ENCODE results near the gene DNAI4. TPM values are rescaled to one million over a fixed set of nuclear protein-coding genes. Genes with fewer than 3 reads are reported as not detected.
A peak's percentile ranks its signal among the peaks of the same experiment; 100 is the strongest.

Gene DNAI4
- total and polyA plus RNA-seq, 9 of the 15 experiments (the other 6 are each of a cell fraction or from before 2014, with no cell fraction given): 0.57 to 4.8 (median 2.6) TPM; not detected in 1

DNA sequence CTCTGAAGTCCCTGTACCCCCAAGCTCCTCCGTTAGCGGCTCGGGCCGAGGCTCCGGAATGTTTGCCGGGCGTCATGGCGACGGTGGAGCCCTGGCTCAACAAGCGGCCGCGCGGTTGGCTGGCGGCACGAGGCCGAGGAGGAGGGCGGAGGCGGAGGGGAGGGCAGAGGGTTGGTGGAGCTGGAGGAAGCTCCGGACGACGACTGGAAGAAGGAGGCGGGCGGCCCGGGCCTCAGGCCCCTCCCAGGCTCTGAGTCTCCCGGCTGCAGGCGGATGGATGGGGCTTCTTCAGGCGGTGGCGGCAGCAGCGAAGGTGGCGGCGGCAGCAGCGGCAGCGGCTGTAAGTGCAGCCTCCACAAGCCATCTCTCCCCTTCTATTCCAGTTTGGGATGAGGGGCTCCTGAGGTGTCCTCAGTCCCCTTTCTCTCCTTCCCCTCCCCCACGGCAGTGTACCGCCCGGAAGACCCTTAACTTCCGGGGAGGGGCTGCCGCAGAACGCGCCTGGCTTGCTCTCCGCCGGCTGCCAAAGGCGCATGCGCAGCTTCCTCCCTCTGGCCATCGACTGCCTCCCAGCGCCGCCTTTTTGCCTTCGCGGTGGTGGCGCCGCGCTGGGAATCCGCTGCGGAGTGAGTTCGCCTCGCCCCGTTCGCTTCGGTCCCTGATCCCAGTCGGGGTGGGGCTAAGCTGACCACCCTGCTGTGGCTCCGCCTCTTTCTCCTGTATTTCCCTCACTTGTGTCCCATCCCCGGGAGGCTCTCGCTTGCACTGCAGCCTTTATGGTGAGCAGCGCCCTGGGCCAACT is at the start of gene DNAI4, which contains the start of gene MIER1 (continued):
- TF ChIP-seq, protein P1, sequence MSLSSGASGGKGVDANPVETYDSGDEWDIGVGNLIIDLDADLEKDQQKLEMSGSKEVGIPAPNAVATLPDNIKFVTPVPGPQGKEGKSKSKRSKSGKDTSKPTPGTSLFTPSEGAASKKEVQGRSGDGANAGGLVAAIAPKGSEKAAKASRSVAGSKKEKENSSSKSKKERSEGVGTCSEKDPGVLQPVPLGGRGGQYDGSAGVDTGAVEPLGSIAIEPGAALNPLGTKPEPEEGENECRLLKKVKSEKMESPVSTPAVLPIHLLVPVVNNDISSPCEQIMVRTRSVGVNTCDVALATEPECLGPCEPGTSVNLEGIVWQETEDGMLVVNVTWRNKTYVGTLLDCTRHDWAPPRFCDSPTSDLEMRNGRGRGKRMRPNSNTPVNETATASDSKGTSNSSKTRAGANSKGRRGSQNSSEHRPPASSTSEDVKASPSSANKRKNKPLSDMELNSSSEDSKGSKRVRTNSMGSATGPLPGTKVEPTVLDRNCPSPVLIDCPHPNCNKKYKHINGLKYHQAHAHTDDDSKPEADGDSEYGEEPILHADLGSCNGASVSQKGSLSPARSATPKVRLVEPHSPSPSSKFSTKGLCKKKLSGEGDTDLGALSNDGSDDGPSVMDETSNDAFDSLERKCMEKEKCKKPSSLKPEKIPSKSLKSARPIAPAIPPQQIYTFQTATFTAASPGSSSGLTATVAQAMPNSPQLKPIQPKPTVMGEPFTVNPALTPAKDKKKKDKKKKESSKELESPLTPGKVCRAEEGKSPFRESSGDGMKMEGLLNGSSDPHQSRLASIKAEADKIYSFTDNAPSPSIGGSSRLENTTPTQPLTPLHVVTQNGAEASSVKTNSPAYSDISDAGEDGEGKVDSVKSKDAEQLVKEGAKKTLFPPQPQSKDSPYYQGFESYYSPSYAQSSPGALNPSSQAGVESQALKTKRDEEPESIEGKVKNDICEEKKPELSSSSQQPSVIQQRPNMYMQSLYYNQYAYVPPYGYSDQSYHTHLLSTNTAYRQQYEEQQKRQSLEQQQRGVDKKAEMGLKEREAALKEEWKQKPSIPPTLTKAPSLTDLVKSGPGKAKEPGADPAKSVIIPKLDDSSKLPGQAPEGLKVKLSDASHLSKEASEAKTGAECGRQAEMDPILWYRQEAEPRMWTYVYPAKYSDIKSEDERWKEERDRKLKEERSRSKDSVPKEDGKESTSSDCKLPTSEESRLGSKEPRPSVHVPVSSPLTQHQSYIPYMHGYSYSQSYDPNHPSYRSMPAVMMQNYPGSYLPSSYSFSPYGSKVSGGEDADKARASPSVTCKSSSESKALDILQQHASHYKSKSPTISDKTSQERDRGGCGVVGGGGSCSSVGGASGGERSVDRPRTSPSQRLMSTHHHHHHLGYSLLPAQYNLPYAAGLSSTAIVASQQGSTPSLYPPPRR (CRISPR knock-in tag; IDR thresholded peaks at IDR 0.05; ENCODE audit: borderline replicate concordance): 0 out of 2 replicates have a peak, but pooled peaks have one; percentile 41
- peak; percentile 98 for TF ChIP-seq RBM25 (IDR thresholded peaks at IDR 0.05; ENCODE audit: low read depth, low read length, severe bottlenecking)
- no peak for TF ChIP-seq BRD4 (IDR thresholded peaks at IDR 0.05)
- no peak for TF ChIP-seq JUNB (CRISPR knock-in tag; conservative IDR thresholded peaks at IDR 0.05)
- peak; percentile 2 for TF ChIP-seq HCFC1 (IDR thresholded peaks at IDR 0.05; ENCODE audit: low read depth, low read length)
- no peak for TF ChIP-seq ADNP (tag; IDR thresholded peaks at IDR 0.05)
- peak; percentile 67; the same call in 1 of the 2 replicates for TF ChIP-seq POLR2H (tag; IDR thresholded peaks at IDR 0.05; ENCODE audit: low read depth)
- TF ChIP-seq GABPA (tag; conservative IDR thresholded peaks at IDR 0.05; ENCODE audit: low read depth): peak; percentile 95
- no peak for TF ChIP-seq ZNF518B (CRISPR knock-in tag; IDR thresholded peaks at IDR 0.05)
- peak; percentile 23 to 57; a peak in 1 of 4 replicates for TF ChIP-seq UBTF (IDR thresholded peaks at IDR 0.05; ENCODE audit: borderline replicate concordance in 1 of 2, low read depth in 2 of 2, low read length in 2 of 2)
